Loucy (cell line): ENCODE measurements around the gene SLC9A5.

Experiments
- H2AFZ ChIP-seq: fragments of 200-600 bp; sonication (generic); 2 replicates; pipeline ENCODE4 v1.6.0; 2016; ENCODE audit warnings: antibody characterized with exemption, mild to moderate bottlenecking, low read length, moderate library complexity
- H3F3A ChIP-seq: fragments of 200-600 bp; 2 replicates; pipeline ENCODE4 v1.6.0; 2016; ENCODE audit warnings: antibody characterized with exemption, low read depth, mild to moderate bottlenecking
- H3K27me3 ChIP-seq: fragments of 200-600 bp; sonication (generic); 2 replicates; pipeline ENCODE4 v1.6.1; 2014; ENCODE audit warnings: low read length, mild to moderate bottlenecking; ENCODE audit not compliant: insufficient read depth, poor library complexity, severe bottlenecking
- H3K36me3 ChIP-seq: fragments of 200-600 bp; sonication (generic); 2 replicates; pipeline ENCODE4 v1.6.1; 2016; ENCODE audit warnings: low read length; ENCODE audit not compliant: insufficient read depth
- H3K4me1 ChIP-seq: fragments of 200-600 bp; sonication (generic); 2 replicates; pipeline ENCODE4 v1.5.1; 2014; ENCODE audit warnings: low read length, mild to moderate bottlenecking; ENCODE audit not compliant: insufficient read depth, poor library complexity, severe bottlenecking
- H3K4me2 ChIP-seq: fragments of 200-600 bp; sonication (generic); 2 replicates; pipeline ENCODE4 v1.6.0; 2014; ENCODE audit warnings: antibody characterized with exemption, low read length, low read depth, mild to moderate bottlenecking; ENCODE audit not compliant: poor library complexity, severe bottlenecking
- H3K4me3 ChIP-seq: fragments of 200-600 bp; sonication (generic); 2 replicates; pipeline ENCODE4 v1.5.1; 2014; ENCODE audit warnings: low read length, mild to moderate bottlenecking, mixed read lengths; ENCODE audit not compliant: poor library complexity, severe bottlenecking
- H3K79me2 ChIP-seq: fragments of 200-600 bp; sonication (generic); 2 replicates; pipeline ENCODE4 v1.6.1; 2014; ENCODE audit warnings: low read length; ENCODE audit not compliant: insufficient read depth
- H3K9ac ChIP-seq: fragments of 200-600 bp; sonication (generic); 2 replicates; pipeline ENCODE4 v1.6.0; 2014; ENCODE audit warnings: mild to moderate bottlenecking, low read depth, low read length, moderate library complexity; ENCODE audit not compliant: poor library complexity, severe bottlenecking
- H3K9me2 ChIP-seq: fragments of 200-600 bp; sonication (generic); replicated peaks from 2 replicates; pipeline ENCODE4 v1.6.1; 2016; ENCODE audit warnings: low read depth, low read length, mixed read lengths
- H3K9me3 ChIP-seq: fragments of 200-600 bp; sonication (generic); 2 replicates; pipeline ENCODE4 v1.6.1; 2014; ENCODE audit warnings: mild to moderate bottlenecking, antibody characterized with exemption, low read length, low read depth; ENCODE audit not compliant: insufficient read depth
- H4K20me1 ChIP-seq: fragments of 200-600 bp; sonication (generic); 2 replicates; pipeline ENCODE4 v1.6.0; 2014; ENCODE audit warnings: antibody characterized with exemption, low read length, mild to moderate bottlenecking; ENCODE audit not compliant: insufficient read depth, poor library complexity, severe bottlenecking
- EZH2phosphoT487 ChIP-seq: fragments of 200-600 bp; IDR thresholded peaks from 2 replicates; pipeline ENCODE4 v1.6.1; 2018; ENCODE audit warnings: antibody characterized with exemption, mild to moderate bottlenecking, moderate library complexity, borderline replicate concordance
- TF ChIP-seq, protein P1 (sequence below): fragments of 200-600 bp; sonication (generic); conservative IDR thresholded peaks from 2 replicates; pipeline ENCODE4 v1.5.1; 2014; ENCODE audit warnings: mild to moderate bottlenecking, antibody characterized with exemption, low read length

SLC9A5 gene

DNA sequence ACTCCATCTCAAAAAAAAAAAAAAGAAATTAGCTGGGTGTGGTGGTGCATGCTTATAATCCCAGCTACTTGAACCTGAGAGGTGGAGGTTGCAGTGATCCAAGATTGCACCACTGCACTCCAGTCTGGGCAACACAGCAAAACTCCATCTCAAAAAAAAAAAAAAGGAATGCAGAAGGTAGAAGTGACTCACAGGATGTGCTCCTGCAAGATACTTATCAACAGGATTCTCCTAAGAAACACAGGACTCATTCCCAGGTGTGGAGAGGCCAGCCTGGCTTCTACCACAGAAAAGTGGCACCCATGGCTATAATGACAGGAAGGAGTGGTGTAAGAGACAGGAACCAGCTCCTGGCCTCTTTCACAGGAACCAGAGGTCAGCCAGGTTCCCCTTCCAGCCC, 36.0 kb upstream of the SLC9A5 start:
- Histone ChIP-seq H3K9me3 (no peaks in the 10 kb centered on the region), H3K27me3 (no peaks in the 10 kb centered on the region), H3K36me3 (no peaks in the 10 kb centered on the region), H2AFZ (no peak overlapping the region), H3K4me3 (no peak overlapping the region), H3K4me2 (no peak overlapping the region), H4K20me1 (no peaks in the 10 kb centered on the region), H3K9ac (no peak overlapping the region), H3K79me2 (no peaks in the 10 kb centered on the region), H3F3A (no peaks in the 10 kb centered on the region), H3K9me2 (no peaks in the 10 kb centered on the region), H3K4me1 (peaks cover 19% of the 10 kb centered on the region)
- no peak for TF ChIP-seq EZH2phosphoT487
- TF ChIP-seq, protein P1, sequence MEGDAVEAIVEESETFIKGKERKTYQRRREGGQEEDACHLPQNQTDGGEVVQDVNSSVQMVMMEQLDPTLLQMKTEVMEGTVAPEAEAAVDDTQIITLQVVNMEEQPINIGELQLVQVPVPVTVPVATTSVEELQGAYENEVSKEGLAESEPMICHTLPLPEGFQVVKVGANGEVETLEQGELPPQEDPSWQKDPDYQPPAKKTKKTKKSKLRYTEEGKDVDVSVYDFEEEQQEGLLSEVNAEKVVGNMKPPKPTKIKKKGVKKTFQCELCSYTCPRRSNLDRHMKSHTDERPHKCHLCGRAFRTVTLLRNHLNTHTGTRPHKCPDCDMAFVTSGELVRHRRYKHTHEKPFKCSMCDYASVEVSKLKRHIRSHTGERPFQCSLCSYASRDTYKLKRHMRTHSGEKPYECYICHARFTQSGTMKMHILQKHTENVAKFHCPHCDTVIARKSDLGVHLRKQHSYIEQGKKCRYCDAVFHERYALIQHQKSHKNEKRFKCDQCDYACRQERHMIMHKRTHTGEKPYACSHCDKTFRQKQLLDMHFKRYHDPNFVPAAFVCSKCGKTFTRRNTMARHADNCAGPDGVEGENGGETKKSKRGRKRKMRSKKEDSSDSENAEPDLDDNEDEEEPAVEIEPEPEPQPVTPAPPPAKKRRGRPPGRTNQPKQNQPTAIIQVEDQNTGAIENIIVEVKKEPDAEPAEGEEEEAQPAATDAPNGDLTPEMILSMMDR = no peak

DNA sequence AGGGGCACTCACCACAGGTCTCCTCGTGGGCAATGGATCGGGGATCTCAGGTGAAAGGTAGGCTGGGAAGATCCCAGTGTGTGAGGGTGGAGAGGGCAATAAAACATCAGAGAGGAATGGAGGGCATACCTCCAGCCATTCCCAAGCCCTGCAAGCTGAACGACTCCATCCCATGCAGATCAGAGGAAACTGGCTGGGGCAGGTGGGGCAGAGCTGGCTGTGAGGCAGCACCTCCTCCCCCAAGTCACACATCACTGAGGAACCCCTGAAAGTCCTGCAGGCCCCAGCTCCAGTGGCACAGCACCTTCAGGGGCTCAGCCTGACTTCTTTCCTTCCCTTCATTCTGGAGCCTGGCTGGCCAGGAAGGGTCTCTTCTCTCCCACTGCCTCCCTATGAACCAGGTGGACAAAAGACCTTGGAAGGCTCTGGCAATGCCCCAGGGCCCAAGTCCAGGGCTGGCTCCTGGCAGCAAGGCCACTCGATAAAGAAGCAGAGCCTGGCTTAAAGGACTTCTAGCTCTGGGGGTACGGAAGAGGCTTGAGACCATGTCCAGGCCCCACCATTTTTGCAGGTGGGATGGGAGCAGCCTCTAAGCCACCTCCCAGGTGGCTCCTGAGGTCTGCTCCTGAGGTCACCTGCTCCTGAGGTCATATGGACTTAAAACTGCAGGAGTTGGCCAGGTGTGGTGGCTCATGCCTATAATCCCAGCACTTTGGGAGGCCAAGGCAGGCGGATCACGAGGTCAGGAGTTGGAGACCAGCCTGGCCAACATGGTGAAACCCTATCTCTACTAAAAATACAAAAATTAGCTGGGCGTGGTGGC, 35.4 kb upstream of the SLC9A5 start:
- no peak for TF ChIP-seq EZH2phosphoT487
- TF ChIP-seq, protein P1 = no peak
- no peaks in the 10 kb centered on the region for H3K27me3 ChIP-seq
- no peaks in the 10 kb centered on the region for H4K20me1 ChIP-seq
- H3K79me2 ChIP-seq = no peaks in the 10 kb centered on the region
- H3K4me2 ChIP-seq = no peak overlapping the region
- no peaks in the 10 kb centered on the region for H3K9me3 ChIP-seq
- H3K9ac ChIP-seq = no peak overlapping the region
- peaks cover 19% of the 10 kb centered on the region for H3K4me1 ChIP-seq
- no peak overlapping the region for H3K4me3 ChIP-seq
- no peaks in the 10 kb centered on the region for H3F3A ChIP-seq
- H3K36me3 ChIP-seq = no peaks in the 10 kb centered on the region
- no peaks in the 10 kb centered on the region for H3K9me2 ChIP-seq
- H2AFZ ChIP-seq = no peak overlapping the region

- Histone ChIP-seq H3K9me3 (no peaks in the 10 kb centered on the region), H3K4me1 (peaks cover 19% of the 10 kb centered on the region), H2AFZ (no peak overlapping the region)
Observed at GRCh38 chr16:67215706-67216105, 33.1 kb upstream of the SLC9A5 start.

More at GRCh38 chr16:67215706-67216105, 33.1 kb upstream of the SLC9A5 start:
- Histone ChIP-seq H3K36me3 (no peaks in the 10 kb centered on the region), H3K27me3 (no peaks in the 10 kb centered on the region), H3K9ac (no peak overlapping the region), H4K20me1 (no peaks in the 10 kb centered on the region), H3K4me2 (no peak overlapping the region), H3K79me2 (no peaks in the 10 kb centered on the region), H3F3A (no peaks in the 10 kb centered on the region), H3K9me2 (no peaks in the 10 kb centered on the region), H3K4me3 (no peak overlapping the region)
- no peak for TF ChIP-seq EZH2phosphoT487
- TF ChIP-seq, protein P1 = no peak
